Vagina (tissue), 2 donors: ENCODE data around the gene STK32B.

Experiments
- POLR2A ChIP-seq, 2 donors: fragments of 450-650 bp; IDR thresholded peaks; one replicate each; pipeline ENCODE4 v1.6.1; 2017; ENCODE audit warnings: antibody characterized with exemption in 2 of 2, mild to moderate bottlenecking in 2 of 2, moderate library complexity in 2 of 2
- POLR2AphosphoS5 ChIP-seq, 2 donors: sonication (generic); formaldehyde crosslinking; IDR thresholded peaks; one replicate each; pipeline ENCODE4 v1.9.0; 2017; ENCODE audit warnings: antibody characterized with exemption in 2 of 2, mild to moderate bottlenecking in 2 of 2, low read depth in 1 of 2; ENCODE audit not compliant: insufficient read depth in 1 of 2
- TF ChIP-seq, protein P1 (sequence below), 3 experiments: fragments of 450-650 bp in 2 of 3; fragments of 200-600 bp in 1 of 3; sonication (generic) in 1 of 3; IDR thresholded peaks; one replicate each; pipeline ENCODE4 v1.5.1; 2017 to 2019; ENCODE audit warnings: antibody characterized with exemption in 3 of 3, mild to moderate bottlenecking in 2 of 3, moderate library complexity in 2 of 3

DNA sequence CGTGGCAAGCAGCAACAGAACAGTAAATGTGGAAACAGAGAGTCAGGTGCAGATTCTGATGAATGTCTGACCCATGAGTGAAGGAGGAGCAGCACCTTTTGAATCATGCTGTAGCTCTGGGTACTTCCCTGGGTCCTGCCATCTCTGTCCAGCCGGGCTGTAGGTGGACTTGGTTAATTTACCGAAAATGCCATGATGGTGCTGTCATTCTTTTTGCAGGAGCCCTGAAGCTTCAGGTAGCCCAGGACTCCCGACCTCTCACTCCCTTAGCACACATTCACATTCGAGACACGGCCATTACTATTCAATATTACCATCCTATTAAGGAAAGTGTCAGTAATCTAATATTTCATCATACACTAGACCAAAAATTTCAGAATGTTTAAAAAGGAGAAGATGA is 320.9 kb downstream of the STK32B start:
- TF ChIP-seq, protein P1, sequence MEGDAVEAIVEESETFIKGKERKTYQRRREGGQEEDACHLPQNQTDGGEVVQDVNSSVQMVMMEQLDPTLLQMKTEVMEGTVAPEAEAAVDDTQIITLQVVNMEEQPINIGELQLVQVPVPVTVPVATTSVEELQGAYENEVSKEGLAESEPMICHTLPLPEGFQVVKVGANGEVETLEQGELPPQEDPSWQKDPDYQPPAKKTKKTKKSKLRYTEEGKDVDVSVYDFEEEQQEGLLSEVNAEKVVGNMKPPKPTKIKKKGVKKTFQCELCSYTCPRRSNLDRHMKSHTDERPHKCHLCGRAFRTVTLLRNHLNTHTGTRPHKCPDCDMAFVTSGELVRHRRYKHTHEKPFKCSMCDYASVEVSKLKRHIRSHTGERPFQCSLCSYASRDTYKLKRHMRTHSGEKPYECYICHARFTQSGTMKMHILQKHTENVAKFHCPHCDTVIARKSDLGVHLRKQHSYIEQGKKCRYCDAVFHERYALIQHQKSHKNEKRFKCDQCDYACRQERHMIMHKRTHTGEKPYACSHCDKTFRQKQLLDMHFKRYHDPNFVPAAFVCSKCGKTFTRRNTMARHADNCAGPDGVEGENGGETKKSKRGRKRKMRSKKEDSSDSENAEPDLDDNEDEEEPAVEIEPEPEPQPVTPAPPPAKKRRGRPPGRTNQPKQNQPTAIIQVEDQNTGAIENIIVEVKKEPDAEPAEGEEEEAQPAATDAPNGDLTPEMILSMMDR (IDR thresholded peaks at IDR 0.05): no peak
- TF ChIP-seq POLR2A (IDR thresholded peaks at IDR 0.05) (no peak), POLR2AphosphoS5 (IDR thresholded peaks at IDR 0.05; ENCODE audit: insufficient read depth in 1 of 2, low read depth in 1 of 2) (no peak)
